ENCODE results near the gene CDH22. TPM values are rescaled to one million over a fixed set of nuclear protein-coding genes. Genes with fewer than 3 reads are reported as not detected.
A peak's percentile ranks its signal among the peaks of the same experiment; 100 is the strongest.

CDH22 gene
- total RNA-seq, 1 experiment from 2014 or later, result 6.4 TPM

GRCh38 chr20:46317685-46318177, 9.4 kb upstream of the CDH22 start:
- Histone ChIP-seq H3K4me1 (ENCODE audit: low read length) (peaks cover 54% of the 10 kb centered on the region), H3K36me3 (ENCODE audit: insufficient read depth, low read length) (no peaks in the 10 kb centered on the region), H3K4me3 (ENCODE audit: low read length) (no peak overlapping the region), H3K27ac (ENCODE audit: low read length) (no peak overlapping the region), H3K4me2 (ENCODE audit: low read depth, low read length, poor library complexity, severe bottlenecking) (no peak overlapping the region), H3K27me3 (ENCODE audit: low read length) (no peaks in the 10 kb centered on the region), H3K79me2 (ENCODE audit: low read length) (no peaks in the 10 kb centered on the region), H3K9me3 (ENCODE audit: low read length) (no peaks in the 10 kb centered on the region), H2AFZ (ENCODE audit: low read length) (no peak overlapping the region), H3K9ac (ENCODE audit: low read length) (no peak overlapping the region), H4K20me1 (ENCODE audit: insufficient read depth, low read depth, low read length) (no peaks in the 10 kb centered on the region), H3K9me2 (replicated peaks; ENCODE audit: insufficient read depth, low read length) (no peaks in the 10 kb centered on the region)
- DNase-seq, result no peak

GRCh38 chr20:46316984-46317684, 8.8 kb upstream of the CDH22 start:
- Histone ChIP-seq H3K9me2 (replicated peaks; ENCODE audit: insufficient read depth, low read length) (no peaks in the 10 kb centered on the region), H2AFZ (ENCODE audit: low read length) (no peak overlapping the region), H3K4me2 (ENCODE audit: low read depth, low read length, poor library complexity, severe bottlenecking) (no peak overlapping the region), H4K20me1 (ENCODE audit: insufficient read depth, low read depth, low read length) (no peaks in the 10 kb centered on the region), H3K36me3 (ENCODE audit: insufficient read depth, low read length) (no peaks in the 10 kb centered on the region), H3K27me3 (ENCODE audit: low read length) (no peaks in the 10 kb centered on the region), H3K27ac (ENCODE audit: low read length) (no peak overlapping the region), H3K4me3 (ENCODE audit: low read length) (no peak overlapping the region), H3K4me1 (ENCODE audit: low read length) (peaks cover 57% of the 10 kb centered on the region), H3K9me3 (ENCODE audit: low read length) (no peaks in the 10 kb centered on the region), H3K79me2 (ENCODE audit: low read length) (no peaks in the 10 kb centered on the region), H3K9ac (ENCODE audit: low read length) (no peak overlapping the region)
- DNase-seq, result no peak

GRCh38 chr20:46315311-46315710, 7.0 kb upstream of the CDH22 start:
- Histone ChIP-seq H3K4me2 (ENCODE audit: low read depth, low read length, poor library complexity, severe bottlenecking) (no peak overlapping the region), H4K20me1 (ENCODE audit: insufficient read depth, low read depth, low read length) (no peaks in the 10 kb centered on the region), H3K9ac (ENCODE audit: low read length) (no peak overlapping the region), H3K79me2 (ENCODE audit: low read length) (no peaks in the 10 kb centered on the region), H3K4me3 (ENCODE audit: low read length) (no peak overlapping the region), H2AFZ (ENCODE audit: low read length) (no peak overlapping the region), H3K9me3 (ENCODE audit: low read length) (no peaks in the 10 kb centered on the region), H3K9me2 (replicated peaks; ENCODE audit: insufficient read depth, low read length) (no peaks in the 10 kb centered on the region), H3K36me3 (ENCODE audit: insufficient read depth, low read length) (no peaks in the 10 kb centered on the region), H3K27ac (ENCODE audit: low read length) (no peak overlapping the region), H3K4me1 (ENCODE audit: low read length) (peaks cover 59% of the 10 kb centered on the region), H3K27me3 (ENCODE audit: low read length) (no peaks in the 10 kb centered on the region)
- no peak for DNase-seq

GRCh38 chr20:46312945-46313861, 4.9 kb upstream of the CDH22 start:
- Histone ChIP-seq H3K9me2 (replicated peaks; ENCODE audit: insufficient read depth, low read length) (no peaks in the 10 kb centered on the region), H3K9me3 (ENCODE audit: low read length) (no peaks in the 10 kb centered on the region), H3K27me3 (ENCODE audit: low read length) (no peaks in the 10 kb centered on the region), H3K4me3 (ENCODE audit: low read length) (no peak overlapping the region), H3K79me2 (ENCODE audit: low read length) (no peaks in the 10 kb centered on the region), H4K20me1 (ENCODE audit: insufficient read depth, low read depth, low read length) (no peaks in the 10 kb centered on the region), H3K9ac (ENCODE audit: low read length) (peak overlapping the region; percentile 32; the same call in 1 of the 2 replicates), H3K36me3 (ENCODE audit: insufficient read depth, low read length) (no peaks in the 10 kb centered on the region), H2AFZ (ENCODE audit: low read length) (no peak overlapping the region), H3K27ac (ENCODE audit: low read length) (no peak overlapping the region), H3K4me1 (ENCODE audit: low read length) (peaks cover 71% of the 10 kb centered on the region), H3K4me2 (ENCODE audit: low read depth, low read length, poor library complexity, severe bottlenecking) (peak overlapping the region; percentile 42)
- no peak for DNase-seq

- Histone ChIP-seq H3K4me3 (ENCODE audit: low read length) (no peak overlapping the region), H3K9me3 (ENCODE audit: low read length) (no peaks in the 10 kb centered on the region), H3K27me3 (ENCODE audit: low read length) (no peaks in the 10 kb centered on the region), H3K4me1 (ENCODE audit: low read length) (peaks cover 68% of the 10 kb centered on the region), H3K9ac (ENCODE audit: low read length) (no peak overlapping the region), H3K79me2 (ENCODE audit: low read length) (no peaks in the 10 kb centered on the region), H4K20me1 (ENCODE audit: insufficient read depth, low read depth, low read length) (no peaks in the 10 kb centered on the region), H3K4me2 (ENCODE audit: low read depth, low read length, poor library complexity, severe bottlenecking) (no peak overlapping the region), H3K9me2 (replicated peaks; ENCODE audit: insufficient read depth, low read length) (no peaks in the 10 kb centered on the region), H3K36me3 (ENCODE audit: insufficient read depth, low read length) (no peaks in the 10 kb centered on the region), H3K27ac (ENCODE audit: low read length) (no peak overlapping the region), H2AFZ (ENCODE audit: low read length) (no peak overlapping the region)
- no peak for DNase-seq
Measured at GRCh38 chr20:46312075-46312944, 4.0 kb upstream of the CDH22 start.

GRCh38 chr20:46311719-46312074, 3.4 kb upstream of the CDH22 start:
- Histone ChIP-seq H2AFZ (ENCODE audit: low read length) (no peak overlapping the region), H3K27ac (ENCODE audit: low read length) (no peak overlapping the region), H4K20me1 (ENCODE audit: insufficient read depth, low read depth, low read length) (no peaks in the 10 kb centered on the region), H3K36me3 (ENCODE audit: insufficient read depth, low read length) (no peaks in the 10 kb centered on the region), H3K4me2 (ENCODE audit: low read depth, low read length, poor library complexity, severe bottlenecking) (no peak overlapping the region), H3K27me3 (ENCODE audit: low read length) (no peaks in the 10 kb centered on the region), H3K9me3 (ENCODE audit: low read length) (no peaks in the 10 kb centered on the region), H3K4me1 (ENCODE audit: low read length) (peaks cover 70% of the 10 kb centered on the region), H3K4me3 (ENCODE audit: low read length) (no peak overlapping the region), H3K9ac (ENCODE audit: low read length) (0 out of 2 replicates have a peak overlapping the region, but pooled peaks have one; percentile 18), H3K9me2 (replicated peaks; ENCODE audit: insufficient read depth, low read length) (no peaks in the 10 kb centered on the region), H3K79me2 (ENCODE audit: low read length) (peaks cover 3% of the 10 kb centered on the region; the same call in 1 of the 2 replicates)
- no peak for DNase-seq

GRCh38 chr20:46311039-46311650, 2.8 kb upstream of the CDH22 start:
- no peak overlapping the region for H3K4me3 ChIP-seq (ENCODE audit: low read length)
- no peak overlapping the region for H3K27ac ChIP-seq (ENCODE audit: low read length)
- no peaks in the 10 kb centered on the region for H3K27me3 ChIP-seq (ENCODE audit: low read length)
- H3K9ac ChIP-seq (ENCODE audit: low read length), result 0 out of 2 replicates have a peak overlapping the region, but pooled peaks have one; percentile 18
- peaks cover 75% of the 10 kb centered on the region for H3K4me1 ChIP-seq (ENCODE audit: low read length)
- no peaks in the 10 kb centered on the region for H3K9me2 ChIP-seq (replicated peaks; ENCODE audit: insufficient read depth, low read length)
- H3K79me2 ChIP-seq (ENCODE audit: low read length), result peaks cover 8% of the 10 kb centered on the region
- no peak overlapping the region for H2AFZ ChIP-seq (ENCODE audit: low read length)
- no peak for DNase-seq
- H3K36me3 ChIP-seq (ENCODE audit: insufficient read depth, low read length), result no peaks in the 10 kb centered on the region
- H3K9me3 ChIP-seq (ENCODE audit: low read length), result no peaks in the 10 kb centered on the region
- H4K20me1 ChIP-seq (ENCODE audit: insufficient read depth, low read depth, low read length), result no peaks in the 10 kb centered on the region; the same call in 1 of the 2 replicates
- no peak overlapping the region for H3K4me2 ChIP-seq (ENCODE audit: low read depth, low read length, poor library complexity, severe bottlenecking)

Data from Karpas-422 (cell line).